ENCODE measurements around the gene KCNIP1. TPM values are rescaled to one million over a fixed set of nuclear protein-coding genes. Genes with fewer than 3 reads are reported as not detected.
A peak's percentile ranks its signal among the peaks of the same experiment; 100 is the strongest.

KCNIP1 gene
- total RNA-seq, 1 donor from 2014 or later: 0.45 TPM

GRCh38 chr5:170633235-170634081, 129.6 kb downstream of the KCNIP1 start:
- no peak for TF ChIP-seq EZH2 (IDR thresholded peaks at IDR 0.05; ENCODE audit: insufficient read depth, low read length)
- no peak for TF ChIP-seq CTCF (IDR thresholded peaks at IDR 0.05; ENCODE audit: insufficient read depth, low read depth, low read length)
- H3K27ac ChIP-seq (ENCODE audit: low read depth, low read length): peak overlapping the region; percentile 35
- H2AFZ ChIP-seq (ENCODE audit: low read depth, low read length): peak overlapping the region; percentile 57
- peak overlapping the region; percentile 90 for H3K27ac Mint-ChIP-seq (ENCODE audit: unreplicated experiment)
- H3K9me3 Mint-ChIP-seq (ENCODE audit: unreplicated experiment): peaks cover 2% of the 10 kb centered on the region
- no peaks in the 10 kb centered on the region for H3K9me3 ChIP-seq (ENCODE audit: insufficient read depth, low read depth, low read length)
- H3K9ac ChIP-seq (ENCODE audit: low read length): peak overlapping the region; percentile 55
- H3K4me1 ChIP-seq (ENCODE audit: insufficient read depth, low read length): peaks cover 12% of the 10 kb centered on the region
- no peaks in the 10 kb centered on the region for H3K36me3 ChIP-seq (ENCODE audit: insufficient read depth, low read length)
- peak overlapping the region; percentile 86 for H3K4me2 ChIP-seq (ENCODE audit: low read length)
- H3K4me1 Mint-ChIP-seq (ENCODE audit: low read depth, unreplicated experiment): peaks cover 15% of the 10 kb centered on the region
- peaks cover 28% of the 10 kb centered on the region for H3K27me3 Mint-ChIP-seq (ENCODE audit: low read depth, unreplicated experiment)
- peak overlapping the region; percentile 81 for H3K4me3 Mint-ChIP-seq (ENCODE audit: unreplicated experiment)
- FAIRE-seq: no peak
- no peaks in the 10 kb centered on the region for H4K20me1 ChIP-seq (ENCODE audit: insufficient read depth, low read length)
- no peaks in the 10 kb centered on the region for H3K79me2 ChIP-seq (ENCODE audit: insufficient read depth, low read length)
- no peaks in the 10 kb centered on the region for H3K36me3 Mint-ChIP-seq (ENCODE audit: low read depth, unreplicated experiment)
- H3K4me3 ChIP-seq (ENCODE audit: insufficient read depth, low read depth, low read length): peak overlapping the region; percentile 39
- DNase-seq (ENCODE audit: low read depth): peak; percentile 79
- no peaks in the 10 kb centered on the region for H3K27me3 ChIP-seq (ENCODE audit: insufficient read depth, low read length)

DNA sequence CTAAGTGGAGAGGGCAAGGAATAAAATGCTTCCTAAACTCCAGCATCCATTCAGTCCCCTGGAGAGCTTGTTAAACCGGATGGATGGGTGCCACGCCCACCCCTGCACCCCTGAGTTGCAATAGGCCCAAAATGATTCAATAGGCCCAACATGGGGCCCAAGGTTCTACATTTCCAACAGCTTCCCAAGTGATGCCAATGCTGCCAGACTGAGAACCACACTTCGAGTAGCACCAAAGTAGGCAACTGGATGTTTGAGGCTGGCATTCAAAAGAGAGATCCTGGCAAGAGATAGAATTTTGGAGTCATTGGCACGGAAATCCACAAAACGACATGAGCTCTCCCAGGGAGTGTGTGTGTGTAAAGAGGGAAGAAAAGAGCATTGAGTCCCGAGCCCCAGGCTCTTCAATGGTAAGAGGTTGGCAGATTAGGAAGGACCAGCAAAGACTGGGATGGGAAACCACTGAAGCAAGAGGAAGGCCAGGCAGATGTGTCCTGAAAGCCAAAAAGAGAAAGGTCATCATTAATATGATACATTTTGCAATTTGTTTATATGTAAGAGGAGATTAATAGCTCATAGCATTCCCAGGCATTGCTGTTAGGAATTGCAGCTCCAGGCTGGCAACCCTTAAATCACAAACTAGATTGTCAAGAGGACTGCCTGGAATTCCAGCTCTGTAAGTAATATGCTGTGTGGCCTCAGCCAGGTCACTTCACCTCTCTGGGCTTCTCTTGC, 130.6 kb downstream of the KCNIP1 start:
- Histone ChIP-seq H3K79me2 (ENCODE audit: insufficient read depth, low read length) (no peaks in the 10 kb centered on the region), H4K20me1 (ENCODE audit: insufficient read depth, low read length) (no peaks in the 10 kb centered on the region), H3K4me1 (ENCODE audit: insufficient read depth, low read length) (peaks cover 12% of the 10 kb centered on the region), H3K4me2 (ENCODE audit: low read length) (peak overlapping the region; percentile 82), H2AFZ (ENCODE audit: low read depth, low read length) (no peak overlapping the region), H3K27me3 (ENCODE audit: insufficient read depth, low read length) (no peaks in the 10 kb centered on the region), H3K4me3 (ENCODE audit: insufficient read depth, low read depth, low read length) (no peak overlapping the region), H3K9ac (ENCODE audit: low read length) (no peak overlapping the region), H3K9me3 (ENCODE audit: insufficient read depth, low read depth, low read length) (no peaks in the 10 kb centered on the region), H3K27ac (ENCODE audit: low read depth, low read length) (no peak overlapping the region), H3K36me3 (ENCODE audit: insufficient read depth, low read length) (no peaks in the 10 kb centered on the region)
- no peak for DNase-seq (ENCODE audit: low read depth)
- Mint-ChIP-seq H3K27me3 (ENCODE audit: low read depth, unreplicated experiment) (peaks cover 25% of the 10 kb centered on the region), H3K4me3 (ENCODE audit: unreplicated experiment) (no peak overlapping the region), H3K36me3 (ENCODE audit: low read depth, unreplicated experiment) (no peaks in the 10 kb centered on the region), H3K27ac (ENCODE audit: unreplicated experiment) (no peak overlapping the region), H3K9me3 (ENCODE audit: unreplicated experiment) (no peaks in the 10 kb centered on the region), H3K4me1 (ENCODE audit: low read depth, unreplicated experiment) (peaks cover 15% of the 10 kb centered on the region)
- no peak for FAIRE-seq
- no peak for TF ChIP-seq EZH2 (IDR thresholded peaks at IDR 0.05; ENCODE audit: insufficient read depth, low read length)
- no peak for TF ChIP-seq CTCF (IDR thresholded peaks at IDR 0.05; ENCODE audit: insufficient read depth, low read depth, low read length)
